K562 (cell line): ENCODE measurements around the gene PDE2A. TPM values are rescaled to one million over a fixed set of nuclear protein-coding genes. Genes with fewer than 3 reads are reported as not detected.

Experiments
- ATAC-seq: fragments of 200-7000 bp; cut with Tn5 transposase; 3 replicates; pipeline ENCODE4 v1.9.1; 2020; ENCODE audit warnings: moderate library complexity
- BruUV-seq: library from RNA; stranded (reverse); fragments of 400-500 nt; replicated peaks from 2 replicates; lab custom pipeline; 2021; lab: Mats Ljungman, UMichigan
- CTCF ChIA-PET: fragments of 300-600 bp; formaldehyde crosslinking; extraction: SDS; loops from one replicate; lab custom pipeline; 2021; ENCODE audit warnings: low intra/inter-chr PET ratio; lab: Yijun Ruan, JAX
- POLR2A ChIA-PET: fragments of 300-600, 350-650 bp; sonication (Branson Sonifier 250); formaldehyde crosslinking; extraction: SDS; loops from one replicate; lab custom pipeline; 2021; ENCODE audit warnings: antibody characterized with exemption, inconsistent platforms; lab: Yijun Ruan, JAX
- DNase-seq, 4 experiments: peaks; one replicate each; pipeline versions ENCODE4 v3.0.0 to v3.0.0-alpha.2; 2011 to 2018; ENCODE audit warnings: low spot score in 3 of 4, mixed read lengths in 3 of 4; ENCODE audit errors: extremely low read depth in 1 of 4
- FAIRE-seq: peaks from 2 replicates; lab custom pipeline; 2011; peaks lifted over from hg19 to GRCh38; lab: Jason Lieb, UNC
- H2AFZ ChIP-seq: 2 replicates; pipeline ENCODE4 v1.6.0; 2011; ENCODE audit warnings: low read depth, low read length, control low read depth, inconsistent platforms
- H3K27ac ChIP-seq: fragments of 200-600 bp; 3 replicates; pipeline ENCODE4 v1.8.0; 2011; ENCODE audit warnings: low read depth, mild to moderate bottlenecking, control low read depth, inconsistent platforms, low read length, moderate library complexity, mixed read lengths; ENCODE audit errors: extremely low read depth
- H3K27me3 ChIP-seq, 2 experiments: fragments of 300-600 bp in 1 of 2; 2 replicates in 1 of 2; 3 replicates in 1 of 2; pipeline versions ENCODE4 v1.6.0 to v1.8.0; 2011; ENCODE audit warnings: inconsistent platforms in 2 of 2, low read length in 2 of 2, mild to moderate bottlenecking in 1 of 2, mixed read lengths in 1 of 2, moderate library complexity in 1 of 2; ENCODE audit not compliant: control insufficient read depth in 2 of 2, insufficient read depth in 2 of 2
- H3K36me3 ChIP-seq: fragments of 300-600 bp; 3 replicates; pipeline ENCODE4 v1.8.0; 2011; ENCODE audit warnings: mild to moderate bottlenecking, low read length, inconsistent platforms; ENCODE audit not compliant: control insufficient read depth, insufficient read depth
- H3K4me1 ChIP-seq, 2 experiments: fragments of 200-600 bp in 1 of 2; replicated peaks in 1 of 2; 2 replicates in 1 of 2; 3 replicates in 1 of 2; pipeline versions ENCODE4 v1.5.1 to v1.8.0; 2011; ENCODE audit warnings: inconsistent platforms in 2 of 2, low read length in 2 of 2, mild to moderate bottlenecking in 1 of 2, mixed read lengths in 1 of 2, moderate library complexity in 1 of 2; ENCODE audit not compliant: control insufficient read depth in 2 of 2, insufficient read depth in 2 of 2
- H3K4me2 ChIP-seq: 2 replicates; pipeline ENCODE4 v1.6.1; 2011; ENCODE audit warnings: low read length, control low read depth, inconsistent platforms, mixed read lengths; ENCODE audit not compliant: insufficient read depth
- H3K4me3 ChIP-seq: fragments of 200-600 bp; sonication (generic), shearing (Covaris generic); 2 replicates; pipeline ENCODE4 v1.5.1; 2016; ENCODE audit warnings: control low read depth, inconsistent platforms
- H3K79me2 ChIP-seq: fragments of 200-600 bp; 3 replicates; pipeline ENCODE4 v1.8.0; 2011; ENCODE audit warnings: low read length, inconsistent platforms; ENCODE audit not compliant: control insufficient read depth, insufficient read depth
- H3K9ac ChIP-seq, 2 experiments: 2 replicates each; pipeline versions ENCODE4 v1.6.0 to v1.6.1; 2011; ENCODE audit warnings: low read depth in 2 of 2, low read length in 2 of 2, control low read depth in 1 of 2, inconsistent platforms in 1 of 2, mild to moderate bottlenecking in 1 of 2, mixed read lengths in 1 of 2; ENCODE audit not compliant: insufficient read depth in 1 of 2
- H3K9me1 ChIP-seq: one replicate; pipeline ENCODE4 v1.6.0; 2011; ENCODE audit warnings: inconsistent platforms, mild to moderate bottlenecking, low read length, moderate library complexity; ENCODE audit not compliant: control insufficient read depth, insufficient read depth
- H3K9me3 ChIP-seq: replicated peaks from 2 replicates; pipeline ENCODE4 v1.5.1; 2011; ENCODE audit warnings: low read depth, low read length, inconsistent platforms; ENCODE audit not compliant: control insufficient read depth, insufficient read depth
- H4K20me1 ChIP-seq: replicated peaks from 2 replicates; pipeline ENCODE4 v1.6.1; 2011; ENCODE audit warnings: low read length, inconsistent platforms, mixed read lengths; ENCODE audit not compliant: control insufficient read depth, insufficient read depth
- ATF3 ChIP-seq, 2 experiments: fragments of 450-650 bp in 1 of 2; sonication (generic) in 1 of 2; formaldehyde crosslinking in 1 of 2; IDR thresholded peaks in 1 of 2; conservative IDR thresholded peaks in 1 of 2; 2 replicates each; pipeline versions ENCODE4 v1.6.1 to v1.8.1; 2016 to 2023; ENCODE audit warnings: mild to moderate bottlenecking in 2 of 2, moderate library complexity in 2 of 2, inconsistent platforms in 1 of 2, missing genetic modification reagents in 1 of 2
- CC2D1A ChIP-seq: fragments of 450-650 bp; IDR thresholded peaks from 2 replicates; pipeline ENCODE4 v1.6.1; 2017; ENCODE audit warnings: mild to moderate bottlenecking
- KLF13 ChIP-seq: fragments of 450-650 bp; IDR thresholded peaks from 2 replicates; pipeline ENCODE4 v1.6.1; 2016; ENCODE audit warnings: missing genetic modification characterization, low read depth, mild to moderate bottlenecking, missing compliant biosample characterization, moderate library complexity, borderline replicate concordance
- NELFE ChIP-seq: IDR thresholded peaks from 2 replicates; pipeline ENCODE4 v1.6.1; 2011; ENCODE audit warnings: mild to moderate bottlenecking; ENCODE audit not compliant: insufficient read depth, insufficient read length
- RBBP5 ChIP-seq: fragments of 200-600 bp; sonication (generic); IDR thresholded peaks from 2 replicates; pipeline ENCODE4 v1.6.1; 2012; ENCODE audit warnings: borderline replicate concordance, mild to moderate bottlenecking, low read length, control low read depth, inconsistent platforms; ENCODE audit not compliant: insufficient read depth, poor library complexity, severe bottlenecking
- TEAD4 ChIP-seq, 2 experiments: sonication (generic) in 1 of 2; formaldehyde crosslinking in 1 of 2; IDR thresholded peaks; 2 replicates each; pipeline versions ENCODE4 v1.6.1 to v1.8.0; 2012 to 2022; ENCODE audit warnings: borderline replicate concordance in 1 of 2, inconsistent platforms in 1 of 2, low read length in 1 of 2, mild to moderate bottlenecking in 1 of 2, missing genetic modification reagents in 1 of 2
- WGBS: fragments of 100-300 bp; shearing (Covaris generic); methylation state at CpG from one replicate; pipeline ENCODE4 v1.1.6; 2016; ENCODE audit warnings: low coverage, mixed read lengths; ENCODE audit not compliant: insufficient coverage; ENCODE audit errors: missing lambda C conversion rate; 5-methylcytosine and 5-hydroxymethylcytosine counted together
- in situ Hi-C: fragments of 300-500 bp; cut with MboI; formaldehyde crosslinking; loops from 4 replicates; pipeline ENCODE4 v1.15.0; 2018; ENCODE audit warnings: inconsistent platforms, mixed read lengths
- intact Hi-C: fragments of 100-400 bp; cut with micrococcal nuclease; formaldehyde crosslinking; loops from 2 replicates; pipeline ENCODE4 v1.14.2; 2022
- polyA plus RNA-seq, 8 experiments: library from polyadenylated mRNA; depleted of rRNA in 4 of 8; stranded (reverse) in 5 of 8; unstranded in 3 of 8; fragments of >200 nt; fragmentation: Nextera tagmentation in 2 of 8; fragmentation: Illumina TruSeq in 1 of 8; extraction: Ambion mirVana in 2 of 8; extraction: Trizol in 1 of 8; gene quantifications; 2 replicates each; pipeline versions ENCODE4 v1.2.1 to v1.2.3, GENCODE V29; 2011 to 2014; ENCODE audit warnings: inconsistent platforms in 1 of 8, missing spikeins in 1 of 8
- total RNA-seq, 7 experiments: library from RNA; depleted of rRNA in 6 of 7; stranded (reverse); fragments of >200 nt in 6 of 7; fragmentation: Illumina TruSeq in 2 of 7; extraction: Trizol in 2 of 7; gene quantifications; 2 replicates each; pipeline versions ENCODE4 v1.2.1 to v1.2.3, GENCODE V29; 2011 to 2021; ENCODE audit warnings: low replicate concordance in 1 of 7
- TF ChIP-seq, protein P1 (sequence below): sonication (generic); formaldehyde crosslinking; IDR thresholded peaks from 2 replicates; pipeline ENCODE4 v1.8.0; 2023; ENCODE audit warnings: mild to moderate bottlenecking, missing genetic modification reagents
- TF ChIP-seq, protein P2 (sequence below): fragments of 450-650 bp; formaldehyde crosslinking; IDR thresholded peaks from 2 replicates; pipeline ENCODE4 v1.4.0; 2020; ENCODE audit warnings: mild to moderate bottlenecking, mixed read lengths

PDE2A gene
- total and polyA plus RNA-seq, 9 of the 15 experiments (the other 6 are each of a cell fraction or from before 2014, with no cell fraction given), result 0.07 to 15.2 (median 1.6) TPM; not detected in 1

- ATAC-seq (no peak), DNase-seq (no peak), FAIRE-seq (no peak)
- no peak overlapping the region for H3K4me2 ChIP-seq
- no peak overlapping the region for H2AFZ ChIP-seq
- H3K4me3 ChIP-seq, result no peak overlapping the region
- intact Hi-C loops, result no loop called here
- no peak overlapping the region for H3K27ac ChIP-seq
- in situ Hi-C loops, result no loop called here
- peaks cover 15 to 26% of the 10 kb centered on the region in 2 experiments; a peak in 4 of 5 replicates for H3K4me1 ChIP-seq
- no TSS peak for BruUV-seq
- peaks cover 11% of the 10 kb centered on the region; the same call in 1 of the 2 replicates for H4K20me1 ChIP-seq
- peaks cover 8 to 11% of the 10 kb centered on the region in 2 experiments; a peak in 4 of 5 replicates for H3K27me3 ChIP-seq
- H3K9me1 ChIP-seq, result no peaks in the 10 kb centered on the region
- WGBS, result 1% methylated on average over 8 of the region's 8 CpGs
- TF ChIP-seq CC2D1A, result no peak
- no peak for TF ChIP-seq RBBP5
- TF ChIP-seq TEAD4 (IDR thresholded peaks at IDR 0.05; ENCODE audit: low read length), result no peak
- TF ChIP-seq TEAD4 (CRISPR knock-in tag; IDR thresholded peaks at IDR 0.05; ENCODE audit: borderline replicate concordance), result no peak
- TF ChIP-seq, protein P1, sequence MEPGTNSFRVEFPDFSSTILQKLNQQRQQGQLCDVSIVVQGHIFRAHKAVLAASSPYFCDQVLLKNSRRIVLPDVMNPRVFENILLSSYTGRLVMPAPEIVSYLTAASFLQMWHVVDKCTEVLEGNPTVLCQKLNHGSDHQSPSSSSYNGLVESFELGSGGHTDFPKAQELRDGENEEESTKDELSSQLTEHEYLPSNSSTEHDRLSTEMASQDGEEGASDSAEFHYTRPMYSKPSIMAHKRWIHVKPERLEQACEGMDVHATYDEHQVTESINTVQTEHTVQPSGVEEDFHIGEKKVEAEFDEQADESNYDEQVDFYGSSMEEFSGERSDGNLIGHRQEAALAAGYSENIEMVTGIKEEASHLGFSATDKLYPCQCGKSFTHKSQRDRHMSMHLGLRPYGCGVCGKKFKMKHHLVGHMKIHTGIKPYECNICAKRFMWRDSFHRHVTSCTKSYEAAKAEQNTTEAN (CRISPR knock-in tag), result no peak
- TF ChIP-seq KLF13, result no peak
- TF ChIP-seq ATF3 (IDR thresholded peaks at IDR 0.05), result no peak
- no peak for TF ChIP-seq ATF3 (CRISPR knock-in tag; conservative IDR thresholded peaks at IDR 0.05)
- TF ChIP-seq, protein P2, sequence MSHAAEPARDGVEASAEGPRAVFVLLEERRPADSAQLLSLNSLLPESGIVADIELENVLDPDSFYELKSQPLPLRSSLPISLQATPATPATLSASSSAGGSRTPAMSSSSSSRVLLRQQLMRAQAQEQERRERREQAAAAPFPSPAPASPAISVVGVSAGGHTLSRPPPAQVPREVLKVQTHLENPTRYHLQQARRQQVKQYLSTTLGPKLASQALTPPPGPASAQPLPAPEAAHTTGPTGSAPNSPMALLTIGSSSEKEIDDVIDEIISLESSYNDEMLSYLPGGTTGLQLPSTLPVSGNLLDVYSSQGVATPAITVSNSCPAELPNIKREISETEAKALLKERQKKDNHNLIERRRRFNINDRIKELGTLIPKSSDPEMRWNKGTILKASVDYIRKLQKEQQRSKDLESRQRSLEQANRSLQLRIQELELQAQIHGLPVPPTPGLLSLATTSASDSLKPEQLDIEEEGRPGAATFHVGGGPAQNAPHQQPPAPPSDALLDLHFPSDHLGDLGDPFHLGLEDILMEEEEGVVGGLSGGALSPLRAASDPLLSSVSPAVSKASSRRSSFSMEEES, result no peak
- TF ChIP-seq NELFE, result no peak
- H3K9me3 ChIP-seq, result no peaks in the 10 kb centered on the region
- H3K79me2 ChIP-seq, result no peaks in the 10 kb centered on the region
- H3K9ac ChIP-seq, result no peak overlapping the region; a peak in 1 of 4 replicates
- POLR2A ChIA-PET, result no interaction called here
- H3K36me3 ChIP-seq, result no peaks in the 10 kb centered on the region
- CTCF ChIA-PET, result no interaction called here
These were observed 19.2 kb downstream of the PDE2A start for GRCh38 chr11:72655014-72655413.
